ENCODE results near the gene ABCA2.
"Not testable (repeated sequence)": the region's sequence is repeated elsewhere in the genome, so short reads cannot be mapped to it uniquely, and the experiment has no call there.

ABCA2 gene

DNA sequence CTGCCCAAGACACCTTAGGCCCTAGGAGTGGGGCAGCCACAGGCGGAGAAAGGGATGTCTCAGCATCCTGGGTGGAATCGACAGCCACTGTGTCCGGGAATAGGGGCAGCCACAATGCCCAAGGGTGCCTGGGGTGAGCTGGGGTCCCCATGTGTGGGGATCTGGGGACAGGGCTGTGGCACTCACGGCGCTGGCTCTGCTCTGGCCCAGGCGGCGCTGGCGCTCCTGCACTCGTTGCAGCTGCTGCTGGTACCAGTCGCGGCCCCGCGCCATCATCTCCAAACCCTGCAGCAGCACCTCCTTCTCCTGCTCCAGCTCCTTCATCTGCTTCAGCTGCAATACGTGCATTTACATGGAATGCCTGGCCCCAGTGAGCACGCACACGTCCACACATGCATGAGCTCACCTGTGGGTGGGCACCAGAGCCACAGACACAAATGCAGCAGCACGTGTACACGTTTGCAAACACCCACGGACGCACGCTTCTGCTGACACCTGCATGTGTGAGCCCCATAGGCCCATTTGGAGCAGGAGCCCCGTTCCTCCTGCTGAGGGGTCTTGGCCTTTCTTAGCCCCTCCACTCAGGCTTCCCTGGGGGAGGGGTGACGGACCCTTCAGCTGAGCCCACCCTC, 37.4 kb upstream of the ABCA2 start:
- peaks cover 2% of the 10 kb centered on the region for H3K27me3 Mint-ChIP-seq
- peaks cover 8% of the 10 kb centered on the region for H3K4me1 Mint-ChIP-seq
- no peaks in the 10 kb centered on the region for H3K36me3 Mint-ChIP-seq
- H3K27ac Mint-ChIP-seq = no peak overlapping the region
- H3K9me3 Mint-ChIP-seq = no peaks in the 10 kb centered on the region
- H3K4me3 Mint-ChIP-seq = no peak overlapping the region

DNA sequence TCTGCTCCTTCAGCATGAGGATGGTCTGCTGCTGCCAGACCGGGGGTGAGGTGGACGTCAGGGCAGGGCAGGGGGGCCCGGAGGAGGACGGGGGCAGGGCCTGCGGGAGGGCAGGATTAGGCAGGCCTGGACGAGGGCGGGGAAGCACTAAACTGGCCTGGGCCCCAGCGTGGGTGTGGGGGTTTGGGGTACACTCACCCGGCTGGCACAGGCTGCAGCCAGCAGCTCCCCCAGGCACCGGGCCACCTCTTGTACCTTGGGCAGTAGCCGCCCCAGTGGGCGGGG, 36.8 kb upstream of the ABCA2 start:
- Mint-ChIP-seq H3K9me3 (no peaks in the 10 kb centered on the region), H3K27me3 (peaks cover 2% of the 10 kb centered on the region), H3K4me3 (no peak overlapping the region), H3K4me1 (peaks cover 8% of the 10 kb centered on the region), H3K27ac (no peak overlapping the region), H3K36me3 (no peaks in the 10 kb centered on the region)

DNA sequence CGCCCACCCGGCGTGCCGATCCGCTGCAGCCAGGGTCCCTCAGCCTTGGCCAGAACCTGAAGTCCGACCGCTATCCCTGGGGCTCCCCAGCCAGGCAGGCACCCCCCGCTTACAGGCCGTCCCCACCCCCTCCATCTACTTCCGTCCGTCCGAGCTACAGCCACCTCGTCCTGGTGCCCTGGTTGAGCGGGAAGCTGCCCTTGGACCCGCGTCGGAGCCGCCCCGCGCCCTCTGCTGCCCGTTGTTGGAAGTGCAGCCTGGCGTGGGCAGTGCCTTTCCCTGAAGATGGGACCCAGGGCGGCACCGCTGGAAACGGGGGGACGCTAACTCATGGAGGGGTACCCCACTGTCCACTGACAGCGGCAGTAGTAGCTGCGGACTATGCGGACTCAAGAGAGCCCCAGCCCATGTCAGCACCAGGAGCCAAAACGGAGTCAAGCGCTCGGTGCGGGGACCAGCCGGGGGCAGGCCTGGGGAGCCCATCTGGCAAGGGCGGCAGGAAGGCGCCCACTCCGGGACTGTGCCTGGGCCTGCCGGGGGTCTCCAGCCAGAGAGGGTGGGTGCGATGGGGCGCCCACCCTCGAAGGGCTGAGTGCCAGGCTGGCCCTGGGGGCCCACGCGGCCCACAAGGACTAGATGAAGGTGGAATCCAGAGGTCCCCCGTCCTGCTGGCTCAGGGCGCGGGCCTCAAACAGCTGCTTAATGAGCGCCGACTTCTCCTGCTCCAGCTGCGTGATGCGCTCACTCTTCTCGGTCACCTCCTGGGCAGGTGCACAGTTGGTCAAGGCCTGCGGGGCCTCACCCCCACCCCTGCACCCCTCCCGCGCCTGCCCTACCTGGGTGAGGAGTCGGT, 36.2 kb upstream of the ABCA2 start:
- H3K27ac Mint-ChIP-seq = no peak overlapping the region
- peaks cover 8% of the 10 kb centered on the region for H3K4me1 Mint-ChIP-seq
- no peaks in the 10 kb centered on the region for H3K9me3 Mint-ChIP-seq
- H3K27me3 Mint-ChIP-seq = peaks cover 2% of the 10 kb centered on the region
- H3K4me3 Mint-ChIP-seq = no peak overlapping the region
- no peaks in the 10 kb centered on the region for H3K36me3 Mint-ChIP-seq

DNA sequence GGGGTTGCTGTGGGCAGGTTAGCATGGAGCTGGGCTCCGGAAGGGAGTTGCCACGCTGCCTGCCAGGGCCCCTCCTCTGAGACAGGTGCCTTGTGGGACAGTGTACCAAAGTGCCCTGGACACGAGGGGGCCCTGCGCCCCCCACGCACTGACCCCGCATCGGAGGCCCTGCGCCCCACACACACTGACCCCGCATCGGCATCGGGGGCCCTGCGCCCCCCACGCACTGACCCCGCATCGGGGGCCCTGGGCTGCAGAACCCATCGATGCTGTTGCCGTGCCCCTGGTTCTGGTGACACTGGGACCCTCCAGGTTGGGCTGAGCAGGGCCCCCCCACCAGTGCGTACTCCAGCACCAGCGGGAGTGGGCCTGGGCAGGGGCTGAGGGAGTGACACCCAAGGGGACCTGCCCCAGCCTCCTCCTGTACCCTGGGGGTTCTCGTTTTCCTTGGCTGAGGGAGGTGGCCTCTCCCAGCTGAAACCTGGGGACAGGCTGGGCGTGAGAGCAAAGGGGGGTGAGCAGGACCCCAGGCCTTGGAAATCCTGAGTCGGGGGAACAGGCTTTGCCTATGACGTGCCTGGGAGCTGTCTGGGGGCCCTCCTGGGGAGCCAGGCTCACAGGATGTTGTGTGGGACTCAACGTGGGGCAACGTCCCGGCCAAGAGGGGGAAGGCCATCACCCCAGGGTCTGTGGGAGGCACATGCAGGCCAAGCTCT, 35.4 kb upstream of the ABCA2 start:
- Mint-ChIP-seq H3K36me3 (no peaks in the 10 kb centered on the region), H3K9me3 (no peaks in the 10 kb centered on the region), H3K27me3 (peaks cover 2% of the 10 kb centered on the region), H3K27ac (no peak overlapping the region), H3K4me3 (no peak overlapping the region), H3K4me1 (peaks cover 8% of the 10 kb centered on the region)

DNA sequence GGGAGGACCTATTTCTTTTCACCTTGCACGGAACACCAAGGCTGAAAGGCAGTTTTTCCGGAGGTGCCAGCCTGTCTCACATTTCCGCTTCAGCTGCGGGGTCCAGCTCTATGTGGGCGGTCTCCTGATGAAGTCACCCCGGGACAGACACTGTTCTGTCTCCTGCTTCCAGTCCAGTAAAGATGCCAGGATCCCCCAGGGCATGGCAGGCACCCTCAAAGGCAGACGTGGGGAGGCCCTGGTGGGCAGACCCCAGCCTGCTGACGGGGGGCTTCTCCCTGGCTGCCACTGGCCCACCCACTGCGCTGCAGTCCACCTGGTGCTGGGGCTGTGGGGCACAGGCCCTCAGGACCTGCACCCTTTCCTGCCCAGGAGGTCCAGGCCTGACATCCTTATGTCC, 34.8 kb upstream of the ABCA2 start:
- not testable (repeated sequence) for H3K27ac Mint-ChIP-seq

DNA sequence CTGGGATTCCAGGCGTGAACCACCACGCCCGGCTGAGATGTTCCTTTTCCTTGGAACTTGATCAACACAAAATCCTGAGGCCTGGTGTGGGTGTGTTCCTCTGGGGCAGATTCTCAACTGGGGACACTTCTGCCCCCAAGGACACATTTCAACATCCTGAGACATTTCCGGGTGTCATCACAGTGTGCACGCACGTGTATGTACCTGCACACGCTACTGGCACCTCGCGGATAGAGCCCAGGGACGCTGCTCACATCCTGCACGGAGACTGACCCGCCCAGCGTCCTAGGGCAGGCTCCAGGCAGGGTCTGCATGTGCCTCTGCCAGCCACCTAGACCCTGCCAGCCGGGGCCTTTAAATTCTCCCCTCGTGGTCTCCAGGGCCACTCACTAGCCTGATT, 34.3 kb upstream of the ABCA2 start:
- no peaks in the 10 kb centered on the region for H3K36me3 Mint-ChIP-seq
- peaks cover 4% of the 10 kb centered on the region for H3K4me1 Mint-ChIP-seq
- no peak overlapping the region for H3K27ac Mint-ChIP-seq
- H3K9me3 Mint-ChIP-seq = no peaks in the 10 kb centered on the region
- no peak overlapping the region for H3K4me3 Mint-ChIP-seq
- no peaks in the 10 kb centered on the region for H3K27me3 Mint-ChIP-seq

More for the DNA sequence above, 34.8 kb upstream of the ABCA2 start:
- H3K27me3 Mint-ChIP-seq, H3K9me3 Mint-ChIP-seq, H3K4me3 Mint-ChIP-seq, H3K36me3 Mint-ChIP-seq, H3K4me1 Mint-ChIP-seq: not testable (repeated sequence)

DNA sequence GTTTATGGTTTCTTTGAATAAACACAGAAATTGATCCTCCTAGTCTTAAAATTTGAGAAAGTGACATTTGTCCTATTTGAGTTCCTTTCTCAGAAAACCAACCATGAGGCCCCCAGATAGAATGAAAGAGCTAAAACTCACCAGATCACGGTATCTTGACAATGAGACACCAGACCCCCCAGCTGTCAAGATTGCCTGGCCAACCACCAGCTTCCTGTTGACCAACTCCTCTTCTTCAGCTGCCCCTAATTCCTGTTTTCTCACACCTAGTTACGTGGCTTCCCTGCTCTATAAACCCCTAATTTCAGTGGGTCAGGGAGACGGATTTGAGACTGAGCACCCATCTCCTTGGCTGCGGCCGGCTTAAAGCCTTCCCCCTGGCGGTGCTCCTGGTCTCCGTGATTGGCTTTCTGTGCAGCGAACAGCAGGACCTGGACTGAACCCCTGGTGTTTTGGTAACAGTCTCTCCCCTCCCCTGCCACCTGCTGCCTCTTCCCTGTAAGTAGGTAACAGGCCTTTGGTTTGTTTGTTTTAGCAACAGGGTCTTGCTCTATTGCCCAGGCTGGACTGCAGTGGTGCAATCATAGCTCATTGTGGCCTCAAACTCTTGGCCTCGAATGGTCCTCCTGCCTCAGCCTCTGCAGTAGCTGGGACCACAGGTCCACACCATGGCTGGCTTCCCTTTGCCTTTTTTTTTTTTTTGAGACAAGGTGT, 30.6 kb upstream of the ABCA2 start:
- H3K9me3 Mint-ChIP-seq = no peaks in the 10 kb centered on the region
- no peaks in the 10 kb centered on the region for H3K36me3 Mint-ChIP-seq
- no peaks in the 10 kb centered on the region for H3K27me3 Mint-ChIP-seq
- H3K27ac Mint-ChIP-seq = no peak overlapping the region
- H3K4me3 Mint-ChIP-seq = no peak overlapping the region
- H3K4me1 Mint-ChIP-seq = no peaks in the 10 kb centered on the region

DNA sequence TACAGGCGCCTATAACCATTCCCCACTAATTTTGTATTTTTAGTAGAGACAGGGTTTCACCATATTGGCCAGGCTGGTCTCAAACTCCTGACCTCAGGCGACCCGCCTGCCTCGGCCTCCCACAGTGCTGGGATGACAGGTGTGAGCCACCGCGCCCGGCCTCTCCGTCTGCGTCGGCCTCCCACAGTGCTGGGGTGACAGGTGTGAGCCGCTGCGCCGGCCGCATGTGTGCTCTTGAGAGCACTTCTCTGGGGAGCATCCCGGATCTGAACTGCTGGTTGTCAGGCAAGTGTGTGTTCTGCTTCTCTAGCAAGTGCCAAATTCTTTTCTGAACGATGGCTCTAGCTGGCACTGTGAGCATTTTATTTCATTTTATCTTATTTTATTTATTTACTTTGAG, 29.5 kb upstream of the ABCA2 start:
- Mint-ChIP-seq H3K27ac (no peak overlapping the region), H3K4me3 (no peak overlapping the region), H3K27me3 (no peaks in the 10 kb centered on the region), H3K4me1 (no peaks in the 10 kb centered on the region), H3K36me3 (no peaks in the 10 kb centered on the region), H3K9me3 (no peaks in the 10 kb centered on the region)

DNA sequence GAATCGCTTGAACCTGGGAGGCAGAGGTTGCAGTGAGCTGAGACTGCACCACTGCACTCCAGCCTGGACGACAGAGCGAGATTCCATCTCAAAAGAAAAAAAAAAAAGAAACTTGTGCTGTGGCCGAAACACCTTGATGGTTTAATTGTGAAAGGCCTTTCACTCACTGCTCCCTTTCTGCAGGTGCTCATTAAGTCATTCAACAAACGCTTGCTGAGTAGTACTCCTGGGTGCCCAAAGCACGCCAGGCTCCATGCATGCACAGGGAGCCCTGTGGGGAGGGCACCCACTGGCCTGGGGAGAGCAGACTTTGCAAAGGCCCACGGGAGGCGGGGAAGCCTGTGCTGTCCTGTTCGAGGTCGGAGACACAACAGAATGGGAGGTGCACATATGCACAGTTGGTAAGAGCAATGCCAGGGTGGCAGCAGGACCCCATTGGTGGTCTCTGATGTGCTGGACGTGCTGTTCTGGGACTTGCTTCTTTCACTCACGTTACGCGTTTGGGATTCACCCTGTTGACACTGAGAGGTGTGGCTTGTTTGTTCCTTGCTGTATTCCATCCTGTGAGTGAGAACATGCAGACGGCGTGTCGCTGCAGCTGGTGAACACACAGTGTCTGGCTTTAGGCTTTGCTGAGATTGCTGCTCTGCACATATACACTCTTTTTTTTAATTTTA, 28.8 kb upstream of the ABCA2 start:
- H3K4me3 Mint-ChIP-seq = no peak overlapping the region
- H3K4me1 Mint-ChIP-seq = no peaks in the 10 kb centered on the region
- H3K36me3 Mint-ChIP-seq = no peaks in the 10 kb centered on the region
- H3K27me3 Mint-ChIP-seq = peaks cover under 1% of the 10 kb centered on the region
- H3K9me3 Mint-ChIP-seq = no peaks in the 10 kb centered on the region
- no peak overlapping the region for H3K27ac Mint-ChIP-seq

DNA sequence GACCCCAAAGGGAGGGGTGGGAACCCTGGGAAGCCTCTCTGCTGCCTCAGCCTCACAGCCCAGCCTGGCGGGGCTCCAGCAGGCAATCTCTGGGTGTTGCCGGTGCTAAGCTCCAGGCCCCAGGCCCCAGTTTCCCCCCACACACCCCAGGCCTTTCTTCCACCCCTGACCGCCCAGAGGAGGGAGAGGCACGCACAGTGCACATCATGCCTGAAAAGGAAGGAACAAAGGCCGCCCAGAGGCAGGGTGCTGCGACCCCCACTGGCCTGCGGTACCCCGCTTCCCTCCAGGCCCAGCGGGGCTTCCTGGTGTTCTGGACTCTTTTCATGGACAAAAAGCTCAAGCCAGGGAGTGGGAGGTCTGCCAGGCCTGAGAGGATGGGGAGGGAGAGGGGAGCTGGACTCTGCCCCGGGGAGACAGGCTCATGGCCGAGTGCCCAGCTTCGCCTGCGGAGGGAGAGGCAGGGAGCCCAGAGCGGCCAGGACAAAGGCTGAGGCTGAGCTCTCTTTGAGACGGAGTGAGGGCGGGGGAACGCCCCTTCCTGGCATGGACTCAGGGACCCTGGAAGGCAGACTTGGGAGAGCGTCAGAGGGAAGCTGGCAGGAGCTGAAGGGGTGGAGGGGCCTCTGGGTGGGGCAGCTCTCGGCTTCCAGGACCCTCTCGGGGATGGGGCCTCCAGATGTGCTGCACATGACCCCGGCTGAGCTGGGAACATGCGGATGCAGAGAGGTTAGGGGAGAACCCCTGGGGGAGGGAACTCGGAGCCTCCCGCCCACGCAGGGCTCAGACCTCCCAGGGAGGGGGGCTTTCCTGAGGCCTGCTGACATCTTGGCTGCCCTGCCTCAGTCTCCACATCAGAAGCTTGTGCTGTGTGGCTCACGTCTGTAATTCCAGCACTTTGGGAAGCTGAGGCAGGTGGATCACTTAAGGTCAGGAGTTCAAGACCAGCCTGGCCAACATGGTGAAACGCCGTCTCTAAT, 27.6 kb upstream of the ABCA2 start:
- no peaks in the 10 kb centered on the region for H3K36me3 Mint-ChIP-seq
- H3K27ac Mint-ChIP-seq = peak overlapping the region; percentile 72
- no peaks in the 10 kb centered on the region for H3K9me3 Mint-ChIP-seq
- no peak overlapping the region for H3K4me3 Mint-ChIP-seq
- H3K4me1 Mint-ChIP-seq = no peaks in the 10 kb centered on the region
- H3K27me3 Mint-ChIP-seq = peaks cover 1% of the 10 kb centered on the region

DNA sequence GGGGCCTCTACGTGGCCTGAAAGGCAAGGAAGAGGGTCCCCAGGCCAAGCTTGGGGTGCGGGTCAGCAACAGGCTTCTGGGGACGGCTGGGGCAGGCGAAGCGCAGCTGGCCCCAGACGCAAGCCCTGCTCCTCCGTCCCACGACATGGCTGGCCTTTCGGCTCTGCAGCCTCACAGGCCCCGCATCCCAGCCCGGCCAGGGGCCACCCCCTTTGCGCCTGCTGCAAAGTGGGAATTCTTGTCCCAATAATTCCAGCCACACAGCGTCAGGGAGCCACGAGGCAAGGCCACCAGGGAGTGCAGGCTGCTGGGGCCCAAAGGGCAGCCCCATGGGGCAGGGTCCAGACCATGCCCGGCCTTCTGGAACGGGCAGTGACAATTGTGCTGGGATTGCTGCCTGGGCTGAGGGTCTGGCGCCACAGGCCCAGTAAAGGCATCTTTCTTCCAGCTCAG, 26.9 kb upstream of the ABCA2 start:
- Mint-ChIP-seq H3K27me3 (peaks cover 1% of the 10 kb centered on the region), H3K9me3 (no peaks in the 10 kb centered on the region), H3K27ac (no peak overlapping the region), H3K4me3 (no peak overlapping the region), H3K4me1 (no peaks in the 10 kb centered on the region), H3K36me3 (no peaks in the 10 kb centered on the region)

DNA sequence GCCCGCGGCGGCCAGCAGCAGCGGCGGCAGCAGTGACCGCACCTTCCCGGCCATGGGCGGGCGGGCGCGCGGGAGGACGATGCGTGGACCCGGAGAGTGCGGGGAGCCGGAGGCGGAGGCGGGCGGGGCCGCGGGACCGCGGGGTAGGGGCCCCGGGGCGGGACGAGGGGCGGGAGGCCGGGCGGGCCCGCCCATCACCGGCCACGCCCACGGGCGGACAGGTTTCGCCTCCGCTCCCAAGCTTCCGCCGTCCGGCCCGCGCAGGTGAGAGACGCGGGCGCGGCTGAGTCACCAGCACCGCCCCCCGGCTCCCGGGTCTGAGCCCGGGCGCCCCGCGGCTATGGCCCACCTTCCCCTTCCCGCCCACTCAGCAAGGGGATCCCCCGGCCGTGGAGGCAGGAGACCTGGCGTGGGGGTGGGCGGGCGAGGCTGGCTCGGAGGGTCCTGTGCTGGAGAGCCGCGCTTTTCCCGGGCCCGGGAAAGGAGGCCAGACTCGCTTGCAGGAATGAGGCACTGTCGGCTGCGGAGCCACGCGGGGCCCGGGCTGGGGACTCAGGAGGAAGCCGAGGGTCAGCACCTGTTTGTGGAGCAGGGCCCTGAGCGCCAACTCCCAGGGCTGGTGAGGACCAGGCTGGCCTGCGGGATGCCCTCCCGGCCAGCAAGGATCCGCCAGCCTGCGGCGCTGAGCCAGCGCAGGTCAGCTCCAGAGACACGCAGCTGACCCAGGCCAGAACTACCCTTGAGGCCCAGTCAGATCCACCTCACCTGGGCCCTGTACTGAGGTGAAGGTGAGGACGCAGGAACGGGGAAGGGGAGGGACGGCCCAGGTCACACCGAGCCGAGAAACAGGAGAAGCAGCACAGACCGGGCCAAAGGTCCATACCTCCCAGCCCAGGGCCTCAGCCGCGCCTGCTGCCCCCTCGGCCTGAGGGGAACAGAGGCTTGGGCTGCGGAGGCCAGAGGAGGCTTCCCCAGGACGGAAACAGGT, 26.2 kb upstream of the ABCA2 start, which contains the start of gene ENTPD2:
Gene ENTPD2, minus strand, starts transcription at position 118 of the 988 bp plus-strand sequence. Its CDS starts 64 bp downstream, at position 54.
- Mint-ChIP-seq H3K4me3 (no peak within 1 kb of the TSS), H3K4me1 (peaks cover 4% of the 10 kb centered on the region), H3K9me3 (no peaks in the 10 kb centered on the region), H3K27me3 (peaks cover 7% of the 10 kb centered on the region), H3K36me3 (no peaks in the 10 kb centered on the region), H3K27ac (peak within 1 kb of the TSS; percentile 59)

Measured in activated naive CD4-positive, alpha-beta T cell treated with anti-CD3 and anti-CD28 coated beads, Interleukin-2, amount 50 U/mL, for 24 hours (primary cell).